CD4-positive, alpha-beta T cell treated with Interleukin-10 for 1 hour (primary cell): ENCODE data around the gene HUNK.
"Not testable (repeated sequence)": the region's sequence is repeated elsewhere in the genome, so short reads cannot be mapped to it uniquely, and the experiment has no call there.

Experiments
- DNase-seq: peaks from one replicate; pipeline ENCODE4 v3.0.0-alpha.2; 2020

Gene HUNK

GRCh38 chr21:32008714-32009113 lies 135.9 kb downstream of the HUNK start:
- no peak for DNase-seq

- DNase-seq, result no peak
These were observed 136.4 kb downstream of the HUNK start for GRCh38 chr21:32009263-32009662.

DNA sequence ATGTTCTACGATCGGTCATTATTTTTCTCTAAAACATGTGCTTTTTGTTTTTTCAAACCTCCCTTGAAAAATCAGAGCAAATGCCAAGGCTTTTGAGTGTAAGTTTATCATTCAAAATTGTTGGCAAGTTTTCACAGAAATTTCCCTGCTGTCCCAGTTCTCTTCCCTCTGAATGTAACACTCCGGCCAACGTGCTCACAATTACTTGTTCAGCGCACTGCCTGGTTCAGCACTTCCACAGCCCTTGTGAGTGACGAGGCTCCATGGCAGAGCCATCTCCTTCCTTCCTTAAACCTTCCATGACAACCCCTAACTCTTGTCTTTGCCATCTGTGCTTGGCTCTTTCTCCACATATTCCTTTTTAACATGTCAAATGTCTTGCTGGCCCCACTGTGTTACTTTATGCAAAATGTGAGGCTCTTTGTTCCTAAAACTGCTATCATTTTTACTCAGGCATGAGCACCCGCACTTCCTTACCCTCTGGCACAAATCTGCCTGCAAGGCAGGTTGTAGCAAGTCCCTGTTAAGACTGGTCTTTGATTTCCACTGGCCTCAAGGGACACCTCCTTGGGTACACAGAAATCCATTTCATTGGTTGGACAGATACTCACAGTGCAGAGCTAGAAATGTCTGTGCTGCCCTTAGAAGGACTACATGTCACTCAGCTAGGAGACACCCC lies 142.8 kb downstream of the HUNK start:
- no peak for DNase-seq

DNA sequence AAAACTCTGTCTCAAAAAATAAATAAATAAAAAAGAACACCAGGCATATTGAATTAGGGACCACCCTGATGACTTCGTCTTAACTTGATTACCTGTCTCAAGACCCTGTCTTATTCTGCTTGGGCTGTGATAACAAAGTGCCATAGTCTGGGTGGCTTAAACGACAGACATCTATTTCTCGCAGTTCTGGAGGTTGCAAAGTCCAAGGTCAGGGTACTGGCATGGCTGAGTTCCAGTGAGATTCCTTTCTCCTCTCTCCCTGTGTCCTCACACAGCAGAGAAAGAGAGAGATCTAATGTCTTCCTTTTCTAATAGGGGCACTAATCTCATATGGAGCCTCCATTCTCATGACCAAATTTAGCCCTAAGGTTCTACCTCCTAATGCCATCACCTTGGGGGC lies 145.6 kb downstream of the HUNK start:
- DNase-seq, result no peak

DNA sequence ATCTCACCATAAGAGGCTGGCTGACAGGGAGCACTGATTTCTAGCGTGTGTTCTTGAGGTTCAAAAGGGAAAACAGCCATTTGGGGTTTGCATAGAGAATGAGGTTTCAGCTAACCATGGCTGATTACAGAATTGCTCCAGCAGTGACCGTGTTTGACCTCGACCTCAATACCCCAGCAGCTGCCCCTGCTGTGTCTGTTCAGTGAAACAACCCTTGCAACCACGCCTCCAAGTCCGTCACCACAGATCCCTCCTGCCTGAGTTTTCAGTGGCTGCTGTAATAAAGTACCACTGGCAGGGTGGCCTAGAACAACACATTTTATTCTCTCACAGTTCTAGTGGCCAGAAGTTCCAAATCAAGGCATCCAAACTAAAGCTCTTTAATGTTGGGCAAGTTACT lies 147.7 kb downstream of the HUNK start:
- no peak for DNase-seq

DNA sequence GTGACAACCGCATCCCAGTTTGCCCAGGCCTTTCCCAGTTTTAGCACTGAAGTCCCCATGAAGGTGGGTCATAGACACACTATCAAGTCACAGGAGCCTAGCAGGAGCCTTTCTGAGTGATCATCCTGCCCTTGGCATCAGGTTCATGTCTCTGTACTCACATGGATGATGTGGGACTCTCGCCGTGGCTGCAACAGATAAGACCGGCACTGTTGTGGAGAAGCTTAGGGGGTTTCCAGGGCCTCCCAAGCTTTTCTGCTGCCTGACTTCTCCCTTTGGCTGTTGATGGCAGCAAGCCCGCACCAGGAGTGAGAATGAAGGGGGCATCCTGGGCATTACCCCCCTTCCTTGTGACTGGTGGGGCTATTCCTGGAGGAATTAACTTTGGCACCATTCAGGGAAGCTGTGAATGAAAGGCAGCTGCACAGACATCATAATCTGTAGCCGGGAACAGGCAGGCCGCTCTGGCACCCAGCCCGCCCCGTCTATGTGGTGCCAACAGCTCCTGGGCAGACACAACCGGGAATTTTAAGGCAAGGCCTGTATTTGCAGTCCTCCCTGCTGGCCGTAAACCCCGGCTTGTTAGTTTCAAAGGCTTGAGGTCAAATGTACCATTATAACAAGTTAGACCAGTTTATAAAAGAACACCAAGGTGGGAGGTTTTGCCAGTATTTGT lies 148.6 kb downstream of the HUNK start:
- no peak for DNase-seq

DNA sequence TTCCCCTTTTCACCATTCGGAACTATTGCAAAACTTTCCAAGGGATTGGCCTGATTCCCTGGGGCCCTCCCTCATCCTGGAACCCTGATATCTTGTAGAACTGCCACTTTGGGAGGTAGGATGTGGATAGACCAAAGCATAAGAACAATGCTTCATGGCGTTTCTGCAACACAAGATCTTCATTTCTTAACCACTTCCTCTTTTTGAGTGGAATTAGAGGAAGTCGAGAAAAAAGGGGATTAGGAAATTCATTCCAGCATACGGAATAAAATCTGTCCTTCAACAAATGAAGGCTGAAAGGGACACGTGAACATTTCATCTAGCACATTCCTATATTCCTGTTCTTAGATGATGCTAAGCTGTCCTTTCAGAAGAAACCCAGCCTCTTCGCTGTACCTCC lies 149.3 kb downstream of the HUNK start:
- no peak for DNase-seq

DNA sequence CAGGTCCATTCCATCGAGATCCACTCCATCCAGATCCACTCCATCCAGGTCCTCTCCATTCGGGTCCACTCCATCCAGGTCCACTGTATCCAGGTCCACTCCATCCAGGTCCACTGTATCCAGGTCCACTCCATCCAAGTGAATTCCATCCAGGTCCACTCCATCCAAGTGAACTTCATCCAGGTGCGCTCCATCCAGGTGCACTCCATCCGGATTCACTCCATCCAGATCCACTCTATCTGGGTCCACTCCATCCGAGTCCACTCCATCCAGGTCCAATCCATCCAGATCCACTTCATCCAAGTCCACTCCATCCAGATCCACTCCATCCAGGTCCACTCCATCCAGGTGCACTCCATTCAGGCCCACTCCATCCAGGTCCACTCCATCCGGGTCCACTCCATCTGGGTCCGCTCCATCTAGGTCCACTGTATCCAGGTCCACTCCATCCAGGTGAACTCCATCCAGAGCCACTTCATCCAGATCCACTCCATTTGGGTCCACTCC lies 157.4 kb downstream of the HUNK start:
- no peak for DNase-seq

- DNase-seq, result no peak
These were observed 162.0 kb downstream of the HUNK start for GRCh38 chr21:32034850-32035249.

GRCh38 chr21:32035617-32036016 lies 162.8 kb downstream of the HUNK start:
- DNase-seq, result no peak

DNA sequence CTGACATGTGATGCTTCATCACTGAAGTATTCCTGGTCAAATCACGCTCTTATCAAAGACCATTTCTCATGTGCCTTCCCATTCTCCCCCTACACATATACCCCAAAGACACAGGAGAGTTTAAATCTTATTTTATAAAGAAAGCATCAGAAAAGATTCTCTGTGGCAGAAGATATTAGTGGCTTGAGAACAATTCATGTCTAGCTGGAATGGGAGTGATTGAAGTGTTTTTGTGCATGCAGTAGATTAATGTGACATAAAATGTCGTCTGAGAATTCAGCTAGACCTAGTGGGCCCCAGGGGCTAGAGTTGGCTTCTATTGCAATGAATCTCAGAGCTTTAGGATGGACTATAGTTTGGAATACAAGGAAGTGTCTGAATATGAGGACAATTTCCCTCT lies 163.9 kb downstream of the HUNK start:
- no peak for DNase-seq

GRCh38 chr21:32038751-32039150 lies 165.9 kb downstream of the HUNK start:
- not testable (repeated sequence) for DNase-seq

DNA sequence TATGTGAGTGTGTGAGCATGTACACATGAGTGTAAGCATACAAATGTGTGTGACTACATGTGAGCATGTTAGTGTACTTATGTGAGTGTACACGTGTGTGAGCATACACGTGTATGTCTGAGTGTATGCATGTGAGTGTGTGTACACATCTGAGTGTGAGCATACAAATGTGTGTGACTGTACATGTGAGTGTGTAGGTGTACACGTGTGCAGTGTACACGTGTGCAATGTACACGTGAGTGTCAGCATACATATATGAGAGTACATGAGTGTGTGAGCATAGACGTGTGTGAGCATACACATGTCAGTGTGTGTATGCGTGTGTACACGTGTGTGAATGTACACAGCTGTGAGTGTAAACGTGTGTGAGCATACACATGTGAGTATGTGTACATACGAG lies 170.6 kb downstream of the HUNK start:
- no peak for DNase-seq

- no peak for DNase-seq
These were observed 171.7 kb downstream of the HUNK start for GRCh38 chr21:32044205-32045180.

DNA sequence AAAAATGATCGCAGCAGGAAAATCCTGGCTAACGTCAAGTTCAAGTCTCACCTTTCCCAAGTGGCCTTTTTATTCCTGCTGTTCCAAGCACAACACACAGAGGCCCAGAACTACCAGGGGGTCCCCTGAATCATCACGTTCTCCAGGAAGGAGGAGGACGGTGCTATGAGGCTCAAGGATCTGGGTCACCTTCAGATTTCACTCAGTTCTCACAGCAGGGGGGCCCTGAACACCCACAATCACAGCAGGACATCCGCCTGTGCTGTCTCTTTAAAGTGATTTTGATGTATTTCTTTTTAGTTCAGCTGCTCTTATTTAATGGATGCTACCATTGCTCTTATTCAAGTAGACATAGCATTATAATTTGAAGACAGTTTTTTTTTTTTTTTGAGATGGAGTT lies 173.4 kb downstream of the HUNK start:
- no peak for DNase-seq

DNA sequence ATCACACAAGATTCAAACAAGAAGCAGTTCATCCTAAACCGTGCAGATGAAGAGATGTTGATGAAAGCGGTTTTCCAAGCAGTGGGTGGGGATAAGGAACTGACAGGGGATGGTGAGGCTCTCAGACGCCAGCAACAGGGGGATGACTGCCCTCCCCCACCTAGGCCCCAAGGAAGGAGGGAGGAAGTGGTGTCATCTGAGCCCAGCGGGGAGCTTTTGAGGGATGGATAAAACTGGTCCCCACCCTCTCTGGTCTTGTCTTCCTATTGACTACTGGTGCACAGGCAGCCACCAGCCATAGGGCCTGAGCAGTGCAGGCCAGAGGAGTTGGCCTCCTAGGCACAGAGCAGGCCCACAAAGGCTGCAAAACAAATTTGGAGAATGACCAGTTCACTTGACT lies 175.5 kb downstream of the HUNK start:
- DNase-seq, result no peak
